GM12891 (cell line): Measurements from ENCODE around the gene BTBD1.

Experiments used
- PAX5 ChIP-seq: IDR thresholded peaks from 2 replicates; pipeline ENCODE4 v1.6.1; 2011; ENCODE audit warnings: low read length, moderate library complexity, mild to moderate bottlenecking; ENCODE audit not compliant: insufficient read depth, severe bottlenecking
- POLR2A ChIP-seq: IDR thresholded peaks from 2 replicates; pipeline ENCODE4 v1.6.1; 2011; ENCODE audit warnings: low read depth, low read length, control low read depth

- no peak for TF ChIP-seq POLR2A
- no peak for TF ChIP-seq PAX5
These were observed 42.5 kb upstream of the BTBD1 start for GRCh38 chr15:83109532-83109931.
